ENCODE data around the gene FNIP2. TPM values are rescaled to one million over a fixed set of nuclear protein-coding genes. Genes with fewer than 3 reads are reported as not detected.

The FNIP2 gene
- total RNA-seq, 2 donors from 2014 or later = 31.1 to 39.8 TPM

GRCh38 chr4:158849681-158850080 lies 80.9 kb downstream of the FNIP2 start:
- TF ChIP-seq POLR2AphosphoS5 (IDR thresholded peaks at IDR 0.05) = no peak
- no peak for TF ChIP-seq CTCF (IDR thresholded peaks at IDR 0.05)
- TF ChIP-seq POLR2A (IDR thresholded peaks at IDR 0.05) = no peak
- intact Hi-C loops (cut with DNase I) = loop anchor here (2.0 to 10.0 kb wide), 2 partner anchors 121 to 355 kb away; no protein-coding TSS in a partner anchor
- H3K9me3 ChIP-seq = no peaks in the 10 kb centered on the region
- H3K4me1 ChIP-seq (replicated peaks) = no peaks in the 10 kb centered on the region
- no peaks in the 10 kb centered on the region for H3K27me3 ChIP-seq (replicated peaks; ENCODE audit: insufficient read depth)
- no peaks in the 10 kb centered on the region for H3K36me3 ChIP-seq
- no peak for DNase-seq (ENCODE audit: low spot score)
- H3K4me3 ChIP-seq = no peak overlapping the region
- WGBS = 89% methylated on average over 2 of the region's 2 CpGs
- no peak overlapping the region for H3K27ac ChIP-seq

DNA sequence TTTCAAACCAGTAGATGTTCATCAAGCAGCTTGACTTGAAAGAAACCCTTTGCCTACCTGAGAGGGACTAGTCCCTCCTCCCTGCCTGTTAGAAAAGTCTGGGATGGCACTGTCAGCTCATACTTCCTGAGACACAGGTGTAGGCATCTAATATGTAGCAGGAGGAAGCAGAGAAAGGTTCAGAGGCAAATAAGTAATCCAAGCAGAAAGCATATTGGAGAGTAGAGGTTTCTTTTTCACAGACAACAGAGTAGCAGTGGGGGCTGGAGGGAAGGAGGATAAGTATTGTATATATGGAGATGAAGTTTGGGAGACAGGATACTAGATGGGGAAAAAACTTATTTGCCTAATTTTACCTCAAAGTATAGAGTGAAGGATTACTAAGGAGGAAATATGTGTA lies 81.5 kb downstream of the FNIP2 start:
- H3K36me3 ChIP-seq = no peaks in the 10 kb centered on the region

DNA sequence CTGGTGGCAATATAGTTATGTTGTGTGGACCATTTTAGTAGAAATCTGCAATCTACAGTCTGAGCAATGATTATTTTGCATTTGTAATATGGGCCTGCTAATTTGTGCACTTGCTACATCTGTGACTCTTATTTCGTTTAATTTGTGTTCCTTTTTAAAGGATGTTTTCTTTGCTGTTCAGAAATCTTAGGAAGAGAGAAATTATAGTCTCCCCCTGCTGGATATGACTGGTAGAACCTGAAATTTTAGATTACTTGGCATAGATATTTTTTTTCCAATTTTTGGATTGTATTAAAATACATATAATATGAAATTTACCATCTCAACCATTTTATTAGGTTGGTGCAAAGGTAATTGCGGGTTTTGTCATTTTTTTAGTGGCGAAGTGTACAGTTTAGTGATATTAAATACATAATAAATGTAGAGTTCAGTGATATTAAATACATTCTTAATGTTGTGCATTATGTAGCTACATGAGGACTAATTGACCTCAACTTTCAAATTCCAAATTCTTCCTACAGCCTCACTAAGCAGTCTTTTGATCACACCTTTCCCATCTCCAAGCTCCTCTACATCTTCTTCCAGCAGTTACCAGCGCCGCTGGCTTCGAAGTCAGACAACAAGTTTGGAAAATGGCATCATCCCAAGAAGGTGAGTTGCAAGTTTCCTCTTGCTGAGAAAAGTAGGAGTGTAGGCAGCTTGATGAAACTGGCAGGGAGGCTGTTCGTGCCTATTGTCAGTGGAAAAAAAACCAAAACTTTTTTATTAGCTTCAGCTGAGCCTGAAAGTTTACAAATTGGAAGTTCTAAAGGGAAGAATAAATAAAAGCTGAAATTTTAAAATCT lies 82.2 kb downstream of the FNIP2 start:
- H3K27ac ChIP-seq = peak overlapping the region in 1 of 2 donors; percentile 20
- H3K36me3 ChIP-seq = no peaks in the 10 kb centered on the region
- H3K4me1 ChIP-seq (replicated peaks) = no peaks in the 10 kb centered on the region
- TF ChIP-seq POLR2AphosphoS5 (IDR thresholded peaks at IDR 0.05) (no peak), POLR2A (IDR thresholded peaks at IDR 0.05) (no peak), CTCF (IDR thresholded peaks at IDR 0.05) (peak in 3 of 4 experiments; percentile 81 to 88 (median 81))
- no peaks in the 10 kb centered on the region for H3K27me3 ChIP-seq (replicated peaks; ENCODE audit: insufficient read depth)
- H3K4me3 ChIP-seq = no peak overlapping the region
- WGBS = 32% methylated on average over 7 of the region's 7 CpGs
- no peaks in the 10 kb centered on the region for H3K9me3 ChIP-seq
- peak; percentile 70 for DNase-seq (ENCODE audit: low spot score)
- intact Hi-C loops (cut with DNase I) = loop anchor here (2.0 to 10.0 kb wide), 2 partner anchors 122 to 354 kb away; no protein-coding TSS in a partner anchor

More for the DNA sequence above, 81.5 kb downstream of the FNIP2 start:
- Histone ChIP-seq H3K4me3 (no peak overlapping the region), H3K27ac (no peak overlapping the region), H3K9me3 (no peaks in the 10 kb centered on the region), H3K27me3 (replicated peaks; ENCODE audit: insufficient read depth) (no peaks in the 10 kb centered on the region), H3K4me1 (replicated peaks) (no peaks in the 10 kb centered on the region)
- intact Hi-C loops (cut with DNase I) = loop anchor here (2.0 to 10.0 kb wide), 2 partner anchors 122 to 354 kb away; no protein-coding TSS in a partner anchor
- TF ChIP-seq POLR2A (IDR thresholded peaks at IDR 0.05) = no peak
- no peak for TF ChIP-seq POLR2AphosphoS5 (IDR thresholded peaks at IDR 0.05)
- TF ChIP-seq CTCF (IDR thresholded peaks at IDR 0.05) = no peak
- DNase-seq (ENCODE audit: low spot score) = no peak

GRCh38 chr4:158854236-158854635 lies 85.4 kb downstream of the FNIP2 start:
- H3K4me3 ChIP-seq = no peak overlapping the region
- 94% methylated on average over 6 of the region's 6 CpGs for WGBS
- H3K9me3 ChIP-seq = no peaks in the 10 kb centered on the region
- no peak for TF ChIP-seq POLR2A (IDR thresholded peaks at IDR 0.05)
- no peak for TF ChIP-seq CTCF (IDR thresholded peaks at IDR 0.05)
- TF ChIP-seq POLR2AphosphoS5 (IDR thresholded peaks at IDR 0.05) = no peak
- H3K27me3 ChIP-seq (replicated peaks; ENCODE audit: insufficient read depth) = no peaks in the 10 kb centered on the region
- DNase-seq (ENCODE audit: low spot score) = no peak
- no peaks in the 10 kb centered on the region for H3K36me3 ChIP-seq
- H3K27ac ChIP-seq = no peak overlapping the region
- intact Hi-C loops (cut with DNase I) = loop anchor here (10.0 kb wide), 1 partner anchor 351 kb away; no protein-coding TSS in a partner anchor
- H3K4me1 ChIP-seq (replicated peaks) = no peaks in the 10 kb centered on the region

All from prostate gland (tissue), 2 donors.